OCI-LY3 (cell line): ENCODE results near the gene VAMP4.

ENCODE experiments used
- CTCF ChIP-seq: fragments of 200-600, 300-600 bp; sonication (generic); IDR thresholded peaks from 2 replicates; pipeline ENCODE4 v1.5.1; 2014; ENCODE audit warnings: antibody characterized with exemption, low read length, low read depth
- EZH2phosphoT487 ChIP-seq: fragments of 200-600 bp; shearing (Covaris generic); IDR thresholded peaks from 2 replicates; pipeline ENCODE4 v1.6.1; 2018; ENCODE audit warnings: antibody characterized with exemption, mixed run types, low read depth

DNA sequence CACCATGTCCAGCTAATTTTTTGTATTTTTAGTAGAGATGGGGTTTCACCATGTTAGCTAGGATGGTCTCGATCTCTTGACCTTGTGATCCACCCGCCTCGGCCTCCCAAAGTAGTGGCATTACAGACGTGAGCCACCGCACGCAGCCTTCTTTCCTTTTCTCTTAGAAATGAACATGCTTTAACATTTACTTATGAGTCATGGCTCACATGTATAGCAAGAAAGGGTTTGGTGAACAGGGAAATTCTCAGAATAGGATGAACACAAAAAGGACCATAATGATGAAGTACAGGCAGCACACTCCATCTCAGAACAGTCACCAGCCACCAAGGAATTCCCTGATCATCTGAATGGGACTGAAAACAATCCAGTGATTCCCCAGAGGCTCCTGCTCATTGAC, 9.4 kb upstream of the VAMP4 start:
- no peak for TF ChIP-seq EZH2phosphoT487
- TF ChIP-seq CTCF, result no peak
